Fibroblast of lung (primary cell): Measurements from ENCODE around the gene CDC6. TPM values are rescaled to one million over a fixed set of nuclear protein-coding genes. Genes with fewer than 3 reads are reported as not detected.

Experiments used
- DNase-seq, 2 donors: peaks; one replicate each; pipeline versions ENCODE4 v3.0.0 to v3.0.0-alpha.2; 2010; ENCODE audit warnings: low read depth in 2 of 2
- H2AFZ ChIP-seq: 2 replicates; pipeline ENCODE4 v1.5.1; 2012; ENCODE audit warnings: low read length, control low read depth, inconsistent platforms
- H3K27ac ChIP-seq: 2 replicates; pipeline ENCODE4 v1.5.1; 2011; ENCODE audit warnings: low read length, control low read depth; ENCODE audit not compliant: insufficient read depth
- H3K27me3 ChIP-seq: 2 replicates; pipeline ENCODE4 v1.5.1; 2011; ENCODE audit warnings: mild to moderate bottlenecking, low read length; ENCODE audit not compliant: control insufficient read depth, insufficient read depth
- H3K36me3 ChIP-seq: 2 replicates; pipeline ENCODE4 v1.5.1; 2011; ENCODE audit warnings: low read length; ENCODE audit not compliant: control insufficient read depth, insufficient read depth
- H3K4me1 ChIP-seq: 2 replicates; pipeline ENCODE4 v1.5.1; 2011; ENCODE audit warnings: low read length; ENCODE audit not compliant: control insufficient read depth, insufficient read depth; ENCODE audit errors: extremely low read depth
- H3K4me2 ChIP-seq: 2 replicates; pipeline ENCODE4 v1.5.1; 2011; ENCODE audit warnings: low read length, control low read depth; ENCODE audit not compliant: insufficient read depth; ENCODE audit errors: extremely low read depth
- H3K4me3 ChIP-seq, 4 experiments: fragments of 200-600 bp in 1 of 4; sonication (generic) in 1 of 4; replicated peaks in 1 of 4; 2 replicates each; pipeline ENCODE4 v1.5.1; 2011 to 2016; ENCODE audit warnings: low read length in 4 of 4, low read depth in 3 of 4, mild to moderate bottlenecking in 3 of 4, control low read depth in 2 of 4, inconsistent platforms in 1 of 4, mixed read lengths in 1 of 4; ENCODE audit not compliant: insufficient read depth in 1 of 4; ENCODE audit errors: control extremely low read depth in 1 of 4
- H3K79me2 ChIP-seq: 2 replicates; pipeline ENCODE4 v1.5.1; 2012; ENCODE audit warnings: mild to moderate bottlenecking, low read length, inconsistent platforms; ENCODE audit not compliant: control insufficient read depth, insufficient read depth
- H3K9ac ChIP-seq: 2 replicates; pipeline ENCODE4 v1.5.1; 2011; ENCODE audit warnings: mild to moderate bottlenecking, low read length, control low read depth; ENCODE audit not compliant: insufficient read depth
- H3K9me3 ChIP-seq: 2 replicates; pipeline ENCODE4 v1.5.1; 2012; ENCODE audit warnings: low read depth, low read length; ENCODE audit not compliant: control insufficient read depth, insufficient read depth
- H4K20me1 ChIP-seq: 2 replicates; pipeline ENCODE4 v1.5.1; 2011; ENCODE audit warnings: low read length; ENCODE audit not compliant: control insufficient read depth, insufficient read depth; ENCODE audit errors: extremely low read depth
- CTCF ChIP-seq, 2 donors: IDR thresholded peaks in 1 of 2; conservative IDR thresholded peaks in 1 of 2; 1 replicate in 1 of 2; 2 replicates in 1 of 2; pipeline ENCODE4 v1.5.1; 2011 to 2012; ENCODE audit warnings: low read length in 2 of 2, control low read depth in 1 of 2, inconsistent platforms in 1 of 2, low read depth in 1 of 2, mild to moderate bottlenecking in 1 of 2
- EZH2 ChIP-seq: IDR thresholded peaks from 2 replicates; pipeline ENCODE4 v1.5.1; 2012; ENCODE audit warnings: low read length, control low read depth, mild to moderate bottlenecking; ENCODE audit errors: missing control alignments
- polyA minus RNA-seq: library from RNA; depleted of rRNA, polyadenylated mRNA; stranded (reverse); fragments of >200 nt; gene quantifications from 2 replicates; pipeline ENCODE4 v1.2.3, GENCODE V29; 2011; ENCODE audit warnings: low replicate concordance
- polyA plus RNA-seq, 2 donors: library from polyadenylated mRNA; depleted of rRNA in 1 of 2; stranded (reverse) in 1 of 2; unstranded in 1 of 2; fragments of >200 nt; gene quantifications; 2 replicates each; pipeline ENCODE4 v1.2.1, GENCODE V29; 2011 to 2012; ENCODE audit warnings: missing spikeins in 1 of 2
- total RNA-seq: library from RNA; depleted of rRNA; stranded (reverse); fragments of >200 nt; gene quantifications from 2 replicates; pipeline ENCODE4 v1.2.1, GENCODE V29; 2014

Gene CDC6
- total RNA-seq, result 1.3 and 4.5 TPM in 2 replicates
- polyA plus RNA-seq, result 16.3 and 45.4 TPM in 2 replicates
- 9.1 and 27.8 TPM in 2 replicates for polyA plus RNA-seq (2012)
- 2.0 and 6.4 TPM in 2 replicates for polyA minus RNA-seq

GRCh38 chr17:40287494-40288369, at the start of gene CDC6:
TSS of gene CDC6 (plus strand) at chr17:40287879. CDS start at chr17:40289421, 1,542 bp downstream.
- H3K79me2 ChIP-seq, result peaks cover 11% of the 10 kb centered on the region
- H3K36me3 ChIP-seq, result peaks cover 5% of the 10 kb centered on the region
- no peak for TF ChIP-seq CTCF (conservative IDR thresholded peaks at IDR 0.05 in 1 of 2, IDR thresholded peaks at IDR 0.05 in 1 of 2; ENCODE audit: low read depth in 1 of 2, low read length in 2 of 2)
- no peak for TF ChIP-seq EZH2
- H3K4me2 ChIP-seq, result peak within 1 kb of the TSS; percentile 96
- peak within 1 kb of the TSS; percentile 6 for H2AFZ ChIP-seq
- no peaks in the 10 kb centered on the region for H3K27me3 ChIP-seq
- H3K4me3 ChIP-seq, result peak within 1 kb of the TSS; percentile 68 to 78 (median 76)
- H3K9me3 ChIP-seq, result no peaks in the 10 kb centered on the region
- H3K4me1 ChIP-seq, result peaks cover 22% of the 10 kb centered on the region
- no peaks in the 10 kb centered on the region for H4K20me1 ChIP-seq
- peak; percentile 98 to 99 for DNase-seq
- H3K27ac ChIP-seq, result peak within 1 kb of the TSS; percentile 91
- peak within 1 kb of the TSS; percentile 63 for H3K9ac ChIP-seq

GRCh38 chr17:40241252-40241834, 46.3 kb upstream of the CDC6 start:
- no peak overlapping the region for H3K27ac ChIP-seq
- H3K79me2 ChIP-seq, result peaks cover 22% of the 10 kb centered on the region
- TF ChIP-seq EZH2 (no peak), CTCF (conservative IDR thresholded peaks at IDR 0.05 in 1 of 2, IDR thresholded peaks at IDR 0.05 in 1 of 2; ENCODE audit: low read depth in 1 of 2, low read length in 2 of 2) (no peak)
- H3K9ac ChIP-seq, result no peak overlapping the region
- peaks cover 9% of the 10 kb centered on the region for H3K4me1 ChIP-seq
- no peaks in the 10 kb centered on the region for H3K9me3 ChIP-seq
- no peak overlapping the region for H3K4me3 ChIP-seq
- H3K27me3 ChIP-seq, result no peaks in the 10 kb centered on the region
- no peak for DNase-seq
- H3K36me3 ChIP-seq, result no peaks in the 10 kb centered on the region
- no peak overlapping the region for H2AFZ ChIP-seq
- H3K4me2 ChIP-seq, result no peak overlapping the region
- H4K20me1 ChIP-seq, result peaks cover 1% of the 10 kb centered on the region

GRCh38 chr17:40242774-40243173, 44.9 kb upstream of the CDC6 start:
- Histone ChIP-seq H3K4me1 (peaks cover 9% of the 10 kb centered on the region), H3K9me3 (no peaks in the 10 kb centered on the region), H3K4me3 (no peak overlapping the region), H3K79me2 (peaks cover 22% of the 10 kb centered on the region), H3K4me2 (no peak overlapping the region), H3K27me3 (no peaks in the 10 kb centered on the region), H3K9ac (no peak overlapping the region), H4K20me1 (peaks cover 1% of the 10 kb centered on the region), H2AFZ (no peak overlapping the region), H3K27ac (no peak overlapping the region), H3K36me3 (no peaks in the 10 kb centered on the region)
- TF ChIP-seq EZH2 (no peak), CTCF (conservative IDR thresholded peaks at IDR 0.05 in 1 of 2, IDR thresholded peaks at IDR 0.05 in 1 of 2; ENCODE audit: low read depth in 1 of 2, low read length in 2 of 2) (no peak)
- no peak for DNase-seq
